Aorta (tissue), 5 donors: ENCODE results near the gene SERPINA9. TPM values are rescaled to one million over a fixed set of nuclear protein-coding genes. Genes with fewer than 3 reads are reported as not detected.

Experiments used
- ATAC-seq: fragments of 200-7000 bp; cut with Tn5 transposase; one replicate; pipeline ENCODE4 v1.9.1; 2022; ENCODE audit warnings: moderate library complexity; ENCODE audit not compliant: low FRiP score
- DNase-seq, 2 donors: peaks; one replicate each; pipeline ENCODE4 v3.0.0-alpha.2; 2020
- H3K27ac ChIP-seq, 2 donors: one replicate each; pipeline ENCODE4 v1.5.1; 2013; ENCODE audit warnings: low read length in 2 of 2, mild to moderate bottlenecking in 2 of 2, moderate library complexity in 2 of 2, control low read depth in 1 of 2, inconsistent platforms in 1 of 2, low read depth in 1 of 2
- H3K27me3 ChIP-seq, 2 donors: one replicate each; pipeline ENCODE4 v1.6.1; 2013; ENCODE audit warnings: control low read depth in 1 of 2, low read length in 1 of 2, mild to moderate bottlenecking in 1 of 2, moderate library complexity in 1 of 2; ENCODE audit not compliant: insufficient read depth in 2 of 2, control insufficient read depth in 1 of 2
- H3K36me3 ChIP-seq, 2 donors: one replicate each; pipeline ENCODE4 v1.6.1; 2013; ENCODE audit warnings: control low read depth in 1 of 2, low read length in 1 of 2, mild to moderate bottlenecking in 1 of 2; ENCODE audit not compliant: insufficient read depth in 2 of 2, control insufficient read depth in 1 of 2
- H3K4me1 ChIP-seq, 2 donors: one replicate each; pipeline ENCODE4 v1.6.1; 2013; ENCODE audit warnings: low read length in 2 of 2, control low read depth in 1 of 2, mild to moderate bottlenecking in 1 of 2, moderate library complexity in 1 of 2; ENCODE audit not compliant: insufficient read depth in 2 of 2, control insufficient read depth in 1 of 2
- H3K4me3 ChIP-seq, 2 donors: one replicate each; pipeline ENCODE4 v1.5.1; 2013; ENCODE audit warnings: low read length in 2 of 2, control low read depth in 1 of 2, mild to moderate bottlenecking in 1 of 2
- H3K9me3 ChIP-seq: one replicate; pipeline ENCODE4 v1.6.1; 2013; ENCODE audit warnings: mild to moderate bottlenecking, low read length; ENCODE audit not compliant: control insufficient read depth
- WGBS, 2 donors: extraction: QIAGEN DNeasy Blood & Tissue Kit; methylation state at CpG; one replicate each; pipeline ENCODE4 v1.1.7; 2013; 5-methylcytosine and 5-hydroxymethylcytosine counted together
- intact Hi-C, 2 donors: fragments of 100-400 bp; cut with DNase I; formaldehyde crosslinking; loops; one replicate each; pipeline versions ENCODE4 v1.14.2 to v1.15.0; 2022
- polyA plus RNA-seq, 2 donors: library from polyadenylated mRNA; stranded (reverse); fragments of 200-250 nt; gene quantifications; one replicate each; pipeline ENCODE4 v1.2.3, GENCODE V29; 2013
- total RNA-seq, 2 donors: library from RNA; stranded (reverse); fragmentation: NEBNext Ultra II Directional; extraction: Animal tissue kit (Norgen Biotek cat#: 25700); gene quantifications; one replicate each; pipeline ENCODE4 v1.2.1, GENCODE V29; 2021
- donor health status: healthy with polysubstance abuse.
- donor health status: Bipolar disorder and iron deficiency.
- donor health status: DM: no; HTN: no; CAD: no.
- donor health status: DM: no; HTN: no; CAD: no.
- donor health status: DM: yes; HTN: yes; CAD: no.

The SERPINA9 gene
- total and polyA plus RNA-seq, 4 donors, result not detected

- Histone ChIP-seq H3K27me3 (no peaks in the 10 kb centered on the region), H3K36me3 (no peaks in the 10 kb centered on the region), H3K4me1 (no peaks in the 10 kb centered on the region), H3K27ac (no peak overlapping the region), H3K9me3 (no peaks in the 10 kb centered on the region), H3K4me3 (no peak overlapping the region)
- WGBS, 2 donors, result 53 to 62% methylated on average over 2 of the region's 2 CpGs
- ATAC-seq (no peak), DNase-seq (no peak)
- intact Hi-C loops, result no loop called here
These were observed 5.7 kb downstream of the SERPINA9 start for GRCh38 chr14:94470311-94470710.

DNA sequence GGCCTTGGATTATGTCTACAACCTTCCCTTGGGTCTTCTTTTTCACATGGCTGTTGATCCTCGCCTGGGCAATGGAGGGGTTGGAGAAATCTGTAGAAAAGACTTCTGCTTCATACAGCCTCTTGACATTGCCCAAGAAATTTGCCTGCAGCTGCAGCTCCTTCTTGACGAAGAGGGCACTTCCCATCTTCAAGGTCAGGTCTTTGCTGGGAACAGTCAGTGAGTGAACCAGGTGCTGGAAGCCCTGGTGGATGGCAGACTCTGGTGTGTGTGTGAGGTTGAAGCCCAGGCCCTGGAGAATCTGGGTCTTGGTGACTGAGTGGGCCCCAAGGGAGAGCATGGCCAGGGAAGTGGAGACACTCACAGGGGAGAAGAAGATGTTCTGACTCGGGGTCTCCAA is 6.7 kb downstream of the SERPINA9 start:
- no peaks in the 10 kb centered on the region for H3K36me3 ChIP-seq
- ATAC-seq, result no peak
- no peak overlapping the region for H3K4me3 ChIP-seq
- no peak for DNase-seq
- no peaks in the 10 kb centered on the region for H3K27me3 ChIP-seq
- WGBS, 2 donors, result 88 to 90% methylated on average over 3 of the region's 3 CpGs
- no peak overlapping the region for H3K27ac ChIP-seq
- intact Hi-C loops, result no loop called here
- peaks cover 5% of the 10 kb centered on the region for H3K9me3 ChIP-seq
- H3K4me1 ChIP-seq, result no peaks in the 10 kb centered on the region

- DNase-seq (no peak), ATAC-seq (no peak)
- H3K4me1 ChIP-seq, result no peaks in the 10 kb centered on the region
- no peaks in the 10 kb centered on the region for H3K36me3 ChIP-seq
- intact Hi-C loops, result no loop called here
- H3K27ac ChIP-seq, result no peak overlapping the region
- H3K27me3 ChIP-seq, result no peaks in the 10 kb centered on the region
- peaks cover 6% of the 10 kb centered on the region for H3K9me3 ChIP-seq
- 90 to 91% methylated on average over 4 of the region's 4 CpGs for WGBS, 2 donors
- no peak overlapping the region for H3K4me3 ChIP-seq
These were observed 8.1 kb downstream of the SERPINA9 start for GRCh38 chr14:94467728-94468520.

- Histone ChIP-seq H3K36me3 (no peaks in the 10 kb centered on the region), H3K4me1 (no peaks in the 10 kb centered on the region), H3K27me3 (no peaks in the 10 kb centered on the region), H3K27ac (no peak overlapping the region), H3K9me3 (peaks cover 6% of the 10 kb centered on the region), H3K4me3 (no peak overlapping the region)
- DNase-seq (no peak), ATAC-seq (no peak)
- 69 to 72% methylated on average over 3 of the region's 3 CpGs for WGBS, 2 donors
- intact Hi-C loops, result no loop called here
These were observed 9.2 kb downstream of the SERPINA9 start for GRCh38 chr14:94466706-94467370.

DNA sequence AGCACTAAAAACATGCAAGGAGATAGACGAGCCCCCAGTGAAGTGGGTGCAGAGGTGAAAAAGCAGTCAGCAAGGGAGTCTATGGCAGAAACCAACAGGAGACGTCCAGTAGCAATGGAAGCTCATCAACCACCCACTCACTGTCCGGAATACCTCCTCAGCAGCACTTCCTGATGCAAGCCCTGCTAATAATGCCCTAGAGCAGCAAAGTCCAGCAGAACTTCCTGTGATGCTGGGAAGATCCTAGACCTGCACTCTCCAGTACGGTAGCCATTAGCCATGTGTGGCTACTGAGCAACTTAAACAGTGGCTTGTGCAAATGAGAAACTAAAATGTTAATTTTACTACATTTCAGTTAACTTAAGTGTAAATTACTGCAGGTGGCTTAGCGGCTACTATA is 11.0 kb downstream of the SERPINA9 start:
- Histone ChIP-seq H3K4me1 (no peaks in the 10 kb centered on the region), H3K36me3 (no peaks in the 10 kb centered on the region), H3K27ac (no peak overlapping the region), H3K9me3 (peaks cover 6% of the 10 kb centered on the region), H3K4me3 (no peak overlapping the region), H3K27me3 (no peaks in the 10 kb centered on the region)
- ATAC-seq (no peak), DNase-seq (no peak)
- WGBS, 2 donors, result 86 to 89% methylated on average over 5 of the region's 5 CpGs
- intact Hi-C loops, result no loop called here

DNA sequence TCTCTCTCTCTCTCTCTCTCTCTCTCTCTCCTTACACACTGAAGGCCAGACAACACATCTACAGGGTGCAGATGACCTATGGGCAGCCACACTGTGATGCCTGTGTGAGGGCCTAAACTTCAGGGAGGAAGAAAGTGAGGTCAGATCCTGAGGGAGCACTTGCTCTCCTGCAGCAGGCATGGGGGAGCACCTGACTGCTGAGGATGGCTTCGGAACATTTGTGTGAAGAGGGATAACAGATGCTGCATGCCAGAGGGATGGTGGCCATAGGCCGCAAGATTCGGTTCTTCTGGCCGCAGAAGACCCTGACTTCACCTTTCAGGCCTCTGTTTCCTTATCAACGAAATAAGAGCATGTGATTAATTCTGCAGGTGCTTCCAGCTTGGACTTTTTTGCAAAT is 11.7 kb downstream of the SERPINA9 start:
- Histone ChIP-seq H3K36me3 (no peaks in the 10 kb centered on the region), H3K9me3 (peaks cover 6% of the 10 kb centered on the region), H3K27ac (no peak overlapping the region), H3K27me3 (no peaks in the 10 kb centered on the region), H3K4me1 (no peaks in the 10 kb centered on the region), H3K4me3 (no peak overlapping the region)
- DNase-seq (no peak), ATAC-seq (no peak)
- WGBS, 2 donors, result 88 to 90% methylated on average over 5 of the region's 5 CpGs
- intact Hi-C loops, result no loop called here

DNA sequence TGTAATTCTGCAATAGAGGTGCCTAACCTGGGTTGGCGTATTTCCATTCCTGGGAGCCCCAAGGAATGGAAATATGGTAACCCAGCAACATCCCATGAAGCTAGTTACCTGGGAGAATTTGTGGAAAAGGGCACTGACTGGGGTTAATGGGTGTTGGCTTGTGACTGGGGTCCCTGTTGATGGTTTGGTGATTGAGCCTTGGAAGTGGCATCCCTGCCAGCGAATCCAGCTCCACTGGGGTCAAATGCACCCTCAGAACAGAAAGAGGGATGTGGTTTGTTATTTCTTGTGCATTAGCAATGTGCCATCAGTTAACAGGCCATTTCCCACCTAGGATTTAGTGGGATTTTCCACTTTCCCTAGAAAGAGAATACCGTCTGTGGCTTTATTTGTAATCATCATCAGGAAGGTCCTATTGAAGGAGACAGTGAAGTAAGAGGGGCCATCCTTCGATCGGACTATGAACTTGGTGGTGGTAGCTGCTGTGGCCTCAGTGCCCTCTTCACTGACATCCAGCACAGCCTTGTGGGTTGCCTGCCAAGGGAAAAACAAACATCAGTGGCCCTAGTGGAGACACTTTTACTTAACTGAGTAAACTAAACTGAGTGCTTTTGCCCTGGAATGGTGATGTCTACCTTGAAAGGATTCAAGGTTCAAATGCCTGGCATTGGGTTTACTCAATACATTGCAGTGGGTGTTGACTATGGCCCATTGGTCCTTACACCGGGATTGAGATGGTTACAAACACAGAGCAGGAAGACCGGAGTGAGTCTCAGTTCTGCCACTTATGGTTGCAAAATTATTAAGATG is 13.0 kb downstream of the SERPINA9 start:
- peaks cover 6% of the 10 kb centered on the region for H3K9me3 ChIP-seq
- no peak overlapping the region for H3K27ac ChIP-seq
- no peak overlapping the region for H3K4me3 ChIP-seq
- WGBS, 2 donors, result 88 to 89% methylated on average over 7 of the region's 7 CpGs
- no peaks in the 10 kb centered on the region for H3K27me3 ChIP-seq
- no peaks in the 10 kb centered on the region for H3K4me1 ChIP-seq
- intact Hi-C loops, result no loop called here
- DNase-seq (no peak), ATAC-seq (no peak)
- H3K36me3 ChIP-seq, result no peaks in the 10 kb centered on the region

DNA sequence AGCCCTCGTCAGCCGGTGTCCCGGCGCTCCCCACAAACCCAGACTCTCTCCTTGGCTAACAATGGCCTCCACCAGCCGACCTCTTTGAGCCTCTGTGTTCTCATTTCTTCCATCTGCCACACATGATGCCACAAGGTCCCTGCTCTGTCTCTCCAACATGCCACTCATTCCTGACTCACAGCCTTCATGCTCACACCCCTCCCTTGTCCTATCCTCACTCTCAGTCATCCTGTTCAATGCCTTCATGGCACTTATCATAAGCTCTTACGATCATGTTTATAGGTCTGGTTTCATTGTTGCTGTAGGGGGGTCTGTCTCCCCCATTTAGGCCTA is 13.8 kb downstream of the SERPINA9 start:
- 88 to 89% methylated on average over 6 of the region's 6 CpGs for WGBS, 2 donors
- Histone ChIP-seq H3K27ac (no peak overlapping the region), H3K4me3 (no peak overlapping the region), H3K4me1 (no peaks in the 10 kb centered on the region), H3K36me3 (no peaks in the 10 kb centered on the region), H3K27me3 (no peaks in the 10 kb centered on the region), H3K9me3 (peaks cover 6% of the 10 kb centered on the region)
- ATAC-seq (no peak), DNase-seq (no peak)
- intact Hi-C loops, result no loop called here
